Lower lobe of right lung (tissue), 2 donors: ENCODE results near the gene NUP214. TPM values are rescaled to one million over a fixed set of nuclear protein-coding genes. Genes with fewer than 3 reads are reported as not detected.

Experiments
- ATAC-seq, 2 donors: fragments of 200-7000 bp; cut with Tn5 transposase; one replicate each; pipeline ENCODE4 v1.9.1; 2020 to 2022; ENCODE audit warnings: mild to moderate bottlenecking in 2 of 2, moderate library complexity in 2 of 2
- DNase-seq: peaks from one replicate; pipeline ENCODE4 v3.0.0-alpha.2; 2020
- H3K27ac ChIP-seq: fragments of 200-600 bp; one replicate; pipeline ENCODE4 v1.8.0; 2022
- H3K27me3 ChIP-seq: fragments of 200-600 bp; one replicate; pipeline ENCODE4 v1.8.0; 2022; ENCODE audit warnings: low read depth
- H3K36me3 ChIP-seq: fragments of 200-600 bp; one replicate; pipeline ENCODE4 v1.8.0; 2022; ENCODE audit warnings: mild to moderate bottlenecking
- H3K4me1 ChIP-seq: fragments of 200-600 bp; one replicate; pipeline ENCODE4 v1.8.0; 2022
- H3K4me3 ChIP-seq: fragments of 200-600 bp; one replicate; pipeline ENCODE4 v1.8.0; 2022; ENCODE audit warnings: mild to moderate bottlenecking
- H3K9me3 ChIP-seq: fragments of 200-600 bp; one replicate; pipeline ENCODE4 v1.8.0; 2022
- CTCF ChIP-seq: fragments of 200-600 bp; IDR thresholded peaks from one replicate; pipeline ENCODE4 v1.8.0; 2022; ENCODE audit warnings: antibody characterized with exemption, mild to moderate bottlenecking
- intact Hi-C: fragments of 100-400 bp; cut with DNase I; formaldehyde crosslinking; loops from one replicate; pipeline ENCODE4 v1.11.0; 2022
- total RNA-seq: library from RNA; stranded (reverse); fragmentation: NEBNext Ultra II Directional; extraction: Animal tissue kit (Norgen Biotek cat#: 25700); gene quantifications from one replicate; pipeline ENCODE4 v1.2.1, GENCODE V29; 2021
- donor health status: DM: no; HTN: yes; CAD: no; lungs with severe emphysema.

Gene NUP214
- total RNA-seq, 1 donor from 2014 or later, result 61.4 TPM

GRCh38 chr9:131257266-131258025, 132.1 kb downstream of the NUP214 start:
- Histone ChIP-seq H3K9me3 (no peaks in the 10 kb centered on the region), H3K4me3 (no peak overlapping the region), H3K27me3 (no peaks in the 10 kb centered on the region), H3K27ac (peak overlapping the region; percentile 85), H3K36me3 (peaks cover 29% of the 10 kb centered on the region), H3K4me1 (peaks cover 47% of the 10 kb centered on the region)
- DNase-seq (no peak), ATAC-seq (no peak)
- no peak for TF ChIP-seq CTCF
- intact Hi-C loops, result no loop called here

- no peak for TF ChIP-seq CTCF
- peaks cover 32% of the 10 kb centered on the region for H3K36me3 ChIP-seq
- DNase-seq (no peak), ATAC-seq (no peak)
- no peaks in the 10 kb centered on the region for H3K9me3 ChIP-seq
- no peak overlapping the region for H3K4me3 ChIP-seq
- no peaks in the 10 kb centered on the region for H3K27me3 ChIP-seq
- intact Hi-C loops, result no loop called here
- H3K27ac ChIP-seq, result no peak overlapping the region
- H3K4me1 ChIP-seq, result peaks cover 52% of the 10 kb centered on the region
Observed at GRCh38 chr9:131258186-131258585, 132.8 kb downstream of the NUP214 start.

GRCh38 chr9:131258698-131259431, 133.5 kb downstream of the NUP214 start:
- Histone ChIP-seq H3K9me3 (no peaks in the 10 kb centered on the region), H3K27ac (no peak overlapping the region), H3K27me3 (no peaks in the 10 kb centered on the region), H3K4me3 (no peak overlapping the region), H3K4me1 (peaks cover 46% of the 10 kb centered on the region), H3K36me3 (peaks cover 32% of the 10 kb centered on the region)
- ATAC-seq, result no peak
- DNase-seq, result no peak
- intact Hi-C loops, result no loop called here
- no peak for TF ChIP-seq CTCF

GRCh38 chr9:131259432-131259898, 134.1 kb downstream of the NUP214 start:
- H3K27ac ChIP-seq, result no peak overlapping the region
- TF ChIP-seq CTCF, result no peak
- no peaks in the 10 kb centered on the region for H3K27me3 ChIP-seq
- ATAC-seq (no peak), DNase-seq (no peak)
- intact Hi-C loops, result no loop called here
- H3K36me3 ChIP-seq, result peaks cover 32% of the 10 kb centered on the region
- H3K4me3 ChIP-seq, result no peak overlapping the region
- H3K4me1 ChIP-seq, result peaks cover 50% of the 10 kb centered on the region
- no peaks in the 10 kb centered on the region for H3K9me3 ChIP-seq

- no peaks in the 10 kb centered on the region for H3K27me3 ChIP-seq
- no peak for DNase-seq
- intact Hi-C loops, result no loop called here
Observed at GRCh38 chr9:131259916-131260597, 134.7 kb downstream of the NUP214 start.

More at GRCh38 chr9:131259916-131260597, 134.7 kb downstream of the NUP214 start:
- H3K4me1 ChIP-seq, result peaks cover 46% of the 10 kb centered on the region
- peaks cover 32% of the 10 kb centered on the region for H3K36me3 ChIP-seq
- no peak overlapping the region for H3K4me3 ChIP-seq
- no peak for ATAC-seq
- TF ChIP-seq CTCF, result no peak
- no peak overlapping the region for H3K27ac ChIP-seq
- no peaks in the 10 kb centered on the region for H3K9me3 ChIP-seq
